Measurements from ENCODE around the gene AURKAIP1. TPM values are rescaled to one million over a fixed set of nuclear protein-coding genes. Genes with fewer than 3 reads are reported as not detected.

AURKAIP1 gene
- total and polyA plus RNA-seq, 8 donors = 50.9 to 281 (median 140) TPM

GRCh38 chr1:1361982-1362423 is 13.0 kb downstream of the AURKAIP1 start:
- no peaks in the 10 kb centered on the region for H3K36me3 ChIP-seq
- peaks cover 0 to 36% (median 12%) of the 10 kb centered on the region in 3 donors for H3K27me3 ChIP-seq
- H3K27ac ChIP-seq = peak overlapping the region; percentile 8 to 89 (median 84)
- DNase-seq = peak in 1 of 2 donors; percentile 79
- WGBS, 5 donors = 21 to 31% (median 29%) methylated on average over 13 of the region's 13 CpGs
- peaks cover 20 to 50% (median 39%) of the 10 kb centered on the region in 4 donors for H3K4me1 ChIP-seq
- no peak for TF ChIP-seq POLR2AphosphoS5 (IDR thresholded peaks at IDR 0.05)
- H3K9me3 ChIP-seq = no peaks in the 10 kb centered on the region
- H3K4me3 ChIP-seq = no peak overlapping the region
- intact Hi-C loops (cut with DNase I; ENCODE audit: low total_unique reads) = no loop called here

GRCh38 chr1:1361233-1361981 is 13.6 kb downstream of the AURKAIP1 start:
- Histone ChIP-seq H3K27ac (peak overlapping the region; percentile 8 to 89 (median 84)), H3K4me3 (no peak overlapping the region), H3K27me3 (peaks cover 0 to 42% (median 18%) of the 10 kb centered on the region in 3 donors), H3K9me3 (no peaks in the 10 kb centered on the region), H3K36me3 (no peaks in the 10 kb centered on the region), H3K4me1 (peaks cover 26 to 56% (median 45%) of the 10 kb centered on the region in 4 donors)
- DNase-seq = peak in 1 of 2 donors; percentile 12
- 75 to 79% (median 76%) methylated on average over 25 to 35 of the region's 35 CpGs for WGBS, 5 donors
- intact Hi-C loops (cut with DNase I; ENCODE audit: low total_unique reads) = no loop called here
- TF ChIP-seq CTCF (IDR thresholded peaks at IDR 0.05) = no peak
- TF ChIP-seq EP300 (IDR thresholded peaks at IDR 0.05) = no peak
- no peak for TF ChIP-seq POLR2AphosphoS5 (IDR thresholded peaks at IDR 0.05)
- TF ChIP-seq POLR2A (IDR thresholded peaks at IDR 0.05) = no peak

- Histone ChIP-seq H3K9me3 (no peaks in the 10 kb centered on the region), H3K27me3 (peaks cover 0 to 50% (median 19%) of the 10 kb centered on the region in 3 donors), H3K36me3 (no peaks in the 10 kb centered on the region), H3K4me1 (peaks cover 34 to 64% (median 52%) of the 10 kb centered on the region in 4 donors), H3K4me3 (no peak overlapping the region), H3K27ac (peak overlapping the region; percentile 30 to 89 (median 85))
- TF ChIP-seq POLR2AphosphoS5 (IDR thresholded peaks at IDR 0.05) (peak in 1 of 3 donors; percentile 57), POLR2A (IDR thresholded peaks at IDR 0.05) (no peak)
- WGBS, 5 donors = 64 to 69% (median 65%) methylated on average over 19 to 20 of the region's 20 CpGs
- DNase-seq = peak in 1 of 2 donors; percentile 68
- intact Hi-C loops (cut with DNase I; ENCODE audit: low total_unique reads) = no loop called here
Measured at GRCh38 chr1:1360506-1361169, 14.4 kb downstream of the AURKAIP1 start.

- H3K27ac ChIP-seq = peak overlapping the region; percentile 30 to 89 (median 85)
- no peak overlapping the region for H3K4me3 ChIP-seq
- no peak for TF ChIP-seq POLR2AphosphoS5 (IDR thresholded peaks at IDR 0.05)
- no peak for TF ChIP-seq CTCF (IDR thresholded peaks at IDR 0.05)
- TF ChIP-seq EP300 (IDR thresholded peaks at IDR 0.05) = no peak
- no peak for TF ChIP-seq POLR2A (IDR thresholded peaks at IDR 0.05)
Measured at GRCh38 chr1:1359664-1360468, 15.1 kb downstream of the AURKAIP1 start.

GRCh38 chr1:1359308-1359663 is 15.7 kb downstream of the AURKAIP1 start:
- Histone ChIP-seq H3K27ac (peak overlapping the region; percentile 30 to 89 (median 85)), H3K4me1 (peaks cover 47 to 77% (median 66%) of the 10 kb centered on the region in 4 donors), H3K9me3 (no peaks in the 10 kb centered on the region), H3K4me3 (no peak overlapping the region), H3K36me3 (peaks cover 0 to 7% (median 2%) of the 10 kb centered on the region in 4 donors), H3K27me3 (peaks cover 0 to 63% (median 33%) of the 10 kb centered on the region in 3 donors)
- DNase-seq = peak in 1 of 2 donors; percentile 55
- intact Hi-C loops (cut with DNase I; ENCODE audit: low total_unique reads) = no loop called here
- WGBS, 5 donors = 49 to 64% (median 56%) methylated on average over 6 of the region's 6 CpGs
- no peak for TF ChIP-seq EP300 (IDR thresholded peaks at IDR 0.05)
- TF ChIP-seq CTCF (IDR thresholded peaks at IDR 0.05) = no peak
- TF ChIP-seq POLR2AphosphoS5 (IDR thresholded peaks at IDR 0.05) = no peak
- TF ChIP-seq POLR2A (IDR thresholded peaks at IDR 0.05) = no peak

More at GRCh38 chr1:1359664-1360468, 15.1 kb downstream of the AURKAIP1 start:
- H3K27me3 ChIP-seq = peaks cover 0 to 57% (median 27%) of the 10 kb centered on the region in 3 donors
- DNase-seq = peak in 1 of 2 donors; percentile 73
- WGBS, 5 donors = 44 to 64% (median 59%) methylated on average over 17 to 28 of the region's 28 CpGs
- H3K9me3 ChIP-seq = no peaks in the 10 kb centered on the region
- peaks cover 42 to 71% (median 60%) of the 10 kb centered on the region in 4 donors for H3K4me1 ChIP-seq
- H3K36me3 ChIP-seq = peaks cover 0 to 1% (median 0%) of the 10 kb centered on the region in 4 donors
- intact Hi-C loops (cut with DNase I; ENCODE audit: low total_unique reads) = no loop called here

All from stomach (tissue), 9 donors.